ENCODE data around the gene POLR2F.

Gene POLR2F

GRCh38 chr22:37953437-37954179, at the start of gene POLR2F, which contains the start of gene C22orf23:
POLR2F (plus strand) TSS chr22:37953699; CDS start chr22:37953788, 89 bp downstream.
C22orf23 (minus strand) TSS chr22:37953601; CDS start chr22:37953149, 452 bp downstream.
- peak; percentile 92 to 95 for DNase-seq (ENCODE audit: low read depth in 2 of 2, low spot score in 1 of 2)

GRCh38 chr22:37904572-37905533, 48.6 kb upstream of the POLR2F start:
- DNase-seq (ENCODE audit: low read depth in 2 of 2, low spot score in 1 of 2), result no peak

- DNase-seq (ENCODE audit: low read depth in 2 of 2, low spot score in 1 of 2), result peak; percentile 37 to 39
Measured at GRCh38 chr22:37905534-37906363, 47.8 kb upstream of the POLR2F start, which contains the start of gene MICALL1. MICALL1 (plus strand) TSS chr22:37906297; CDS start chr22:37906423, 126 bp downstream.

DNA sequence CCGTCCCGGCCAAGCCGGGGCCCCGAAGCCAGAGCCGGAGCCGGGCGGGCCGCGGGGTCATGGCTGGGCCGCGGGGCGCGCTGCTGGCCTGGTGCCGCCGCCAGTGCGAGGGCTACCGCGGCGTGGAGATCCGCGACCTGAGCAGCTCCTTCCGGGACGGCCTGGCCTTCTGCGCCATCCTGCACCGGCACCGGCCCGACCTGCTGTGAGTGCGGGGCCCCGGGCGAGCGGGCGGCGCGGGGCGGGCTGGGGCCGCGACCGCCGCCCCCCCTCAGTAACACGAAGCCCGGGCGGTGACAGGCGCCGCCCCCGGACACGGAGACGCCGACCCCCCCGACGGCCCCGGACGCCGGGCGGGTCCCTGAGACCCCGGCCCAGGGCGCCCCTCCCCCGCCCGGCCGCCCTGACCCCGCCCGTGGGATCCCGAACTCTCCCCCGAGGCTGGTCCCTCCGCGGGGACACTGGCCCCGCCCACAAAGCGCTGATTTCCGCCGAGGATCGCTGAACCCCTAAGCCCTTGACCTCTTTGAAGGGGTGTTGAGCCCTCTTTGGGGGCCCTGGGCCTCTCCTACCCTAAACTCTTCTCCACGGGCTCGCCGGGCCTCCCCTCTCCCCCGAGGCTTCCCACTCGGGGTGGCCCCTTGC, 47.0 kb upstream of the POLR2F start:
- DNase-seq (ENCODE audit: low read depth in 2 of 2, low spot score in 1 of 2), result no peak

- no peak for DNase-seq (ENCODE audit: low read depth in 2 of 2, low spot score in 1 of 2)
Measured at GRCh38 chr22:37907036-37907954, 46.2 kb upstream of the POLR2F start.

DNA sequence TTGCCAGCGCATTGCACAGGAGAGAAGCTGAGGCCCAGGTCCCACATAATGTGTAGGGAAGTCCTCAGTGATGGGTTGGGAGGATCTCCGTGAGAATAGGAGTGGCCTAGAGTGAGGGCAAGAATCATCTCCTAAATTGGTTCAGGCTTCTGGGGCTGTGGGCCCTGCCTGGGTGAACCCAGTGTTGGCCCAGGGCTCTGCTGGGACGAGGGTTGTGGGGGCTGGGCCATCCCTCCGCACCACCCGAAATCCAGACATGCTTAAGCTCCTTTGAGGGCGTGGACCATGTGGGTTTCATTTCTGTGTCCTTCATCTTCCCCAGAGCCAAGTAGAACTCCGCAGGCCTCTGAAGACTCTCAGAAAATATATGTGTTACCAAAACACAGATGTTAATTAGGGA, 43.7 kb upstream of the POLR2F start:
- DNase-seq (ENCODE audit: low read depth in 2 of 2, low spot score in 1 of 2), result no peak

DNA sequence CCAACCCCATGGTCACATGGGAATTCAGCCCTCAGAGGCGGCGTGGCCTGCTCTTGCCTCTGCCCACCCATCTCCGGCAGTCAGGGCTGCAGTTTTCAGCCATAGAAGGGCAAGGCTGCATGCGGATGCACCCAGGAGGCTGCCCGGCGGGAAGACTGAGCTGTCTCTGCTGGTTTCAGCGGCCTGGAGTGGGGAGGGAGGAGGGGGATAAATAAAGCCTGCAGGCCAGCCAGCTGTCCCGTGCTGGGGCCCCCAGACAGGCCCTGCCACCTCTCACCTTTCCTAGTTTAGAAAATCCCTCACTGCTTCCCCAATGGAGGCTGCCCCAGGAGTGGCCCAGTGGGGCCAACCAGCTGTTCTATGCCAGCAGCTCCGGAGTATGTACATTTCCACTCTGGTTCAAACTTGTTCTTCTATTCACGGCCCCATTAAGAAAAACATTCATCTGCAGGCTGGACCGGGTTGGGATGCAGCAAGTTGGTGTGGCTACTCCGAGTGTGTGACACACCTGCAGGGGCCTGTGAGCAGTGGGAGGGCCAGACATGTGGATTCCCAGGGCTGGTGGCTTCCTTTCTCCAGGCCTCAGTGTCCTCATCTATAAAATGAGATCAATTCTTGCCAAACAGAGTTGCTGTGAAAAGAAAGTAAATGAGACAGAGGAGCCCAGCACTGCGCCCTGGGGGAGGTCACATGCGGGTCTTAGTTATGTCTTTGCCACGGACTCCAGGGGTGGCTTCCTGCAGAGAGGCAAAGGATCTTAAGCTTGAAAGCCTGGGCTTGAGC, 42.4 kb upstream of the POLR2F start:
- DNase-seq (ENCODE audit: low read depth in 2 of 2, low spot score in 1 of 2), result no peak

- no peak for DNase-seq (ENCODE audit: low read depth in 2 of 2, low spot score in 1 of 2)
Measured at GRCh38 chr22:37911697-37912096, 41.8 kb upstream of the POLR2F start.

GRCh38 chr22:37912171-37912570, 41.3 kb upstream of the POLR2F start:
- no peak for DNase-seq (ENCODE audit: low read depth in 2 of 2, low spot score in 1 of 2)

DNA sequence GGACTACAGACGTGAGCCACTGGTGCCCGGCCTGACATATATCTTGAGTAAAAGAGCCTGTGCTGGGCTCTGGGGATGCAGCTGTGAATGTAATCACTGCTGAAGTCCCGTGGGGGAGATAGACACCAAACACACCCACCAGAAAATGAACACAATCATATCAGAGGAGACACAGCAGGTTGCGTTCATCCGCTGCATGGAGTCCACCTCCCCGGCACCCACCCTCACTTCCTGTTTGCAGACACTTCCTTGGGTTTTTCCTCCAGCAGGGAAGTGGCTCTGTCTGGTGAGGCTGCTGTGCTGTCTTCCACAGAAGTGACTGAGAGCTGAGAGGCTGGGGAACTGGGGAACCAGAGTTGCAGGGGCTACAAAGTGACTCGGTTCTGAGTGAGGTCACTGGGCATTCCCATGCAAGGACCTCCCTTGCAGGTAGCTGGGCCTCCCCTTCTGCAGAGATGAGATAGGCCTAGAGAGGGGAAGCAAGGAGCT, 40.2 kb upstream of the POLR2F start:
- DNase-seq (ENCODE audit: low read depth in 2 of 2, low spot score in 1 of 2), result no peak

DNA sequence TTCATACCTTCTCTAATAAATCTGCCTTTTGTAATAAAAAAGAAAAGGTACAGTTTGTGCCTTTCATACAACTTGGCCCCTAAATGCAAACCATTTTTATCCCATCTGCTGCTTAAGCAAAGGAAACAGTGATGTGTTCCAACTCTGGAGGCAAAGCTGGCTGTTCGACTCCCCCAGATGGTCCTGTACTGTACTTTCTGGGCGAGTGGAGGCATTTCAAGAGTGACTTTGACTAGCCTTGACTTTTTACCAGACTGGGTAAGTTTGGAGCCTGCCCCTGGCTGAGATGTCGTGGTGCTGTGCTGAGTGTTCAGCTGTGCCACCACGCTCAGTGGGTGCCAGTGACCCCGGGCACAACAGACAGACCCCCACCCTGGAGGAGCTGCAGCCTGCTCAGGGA, 37.2 kb upstream of the POLR2F start:
- DNase-seq (ENCODE audit: low read depth in 2 of 2, low spot score in 1 of 2), result no peak

DNA sequence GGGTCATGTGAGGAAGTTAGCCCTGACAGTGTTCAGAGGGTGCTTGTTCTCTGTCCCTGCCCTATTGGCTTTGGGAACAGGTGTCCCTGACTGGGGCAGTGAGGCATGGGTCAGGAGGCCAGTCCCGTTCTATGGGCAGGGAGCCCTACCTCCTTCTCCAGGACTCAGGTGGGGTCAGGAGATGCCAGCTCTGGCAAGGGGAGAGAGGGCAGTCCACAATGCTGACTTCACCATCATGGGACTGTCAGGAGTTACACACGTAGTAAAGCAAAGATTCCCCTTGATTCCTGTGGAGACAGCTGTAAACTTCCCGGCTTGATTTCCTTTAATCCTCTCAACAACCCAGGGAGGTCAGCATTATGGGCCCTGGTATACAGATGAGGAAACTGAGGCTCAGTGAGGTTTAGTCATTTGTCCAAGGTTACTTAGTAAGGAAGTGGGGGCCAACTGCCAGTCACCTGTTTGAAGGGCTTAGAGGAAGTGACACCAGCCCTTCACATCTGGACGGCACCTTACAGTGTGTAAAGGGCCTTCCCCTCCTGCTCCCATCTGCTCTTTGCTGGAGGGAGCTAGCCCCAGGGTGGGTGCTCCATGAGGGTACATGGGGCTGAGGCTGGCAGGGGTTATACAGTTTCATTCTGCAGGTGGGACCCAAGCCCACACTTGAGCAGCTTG, 35.5 kb upstream of the POLR2F start:
- no peak for DNase-seq (ENCODE audit: low read depth in 2 of 2, low spot score in 1 of 2)

DNA sequence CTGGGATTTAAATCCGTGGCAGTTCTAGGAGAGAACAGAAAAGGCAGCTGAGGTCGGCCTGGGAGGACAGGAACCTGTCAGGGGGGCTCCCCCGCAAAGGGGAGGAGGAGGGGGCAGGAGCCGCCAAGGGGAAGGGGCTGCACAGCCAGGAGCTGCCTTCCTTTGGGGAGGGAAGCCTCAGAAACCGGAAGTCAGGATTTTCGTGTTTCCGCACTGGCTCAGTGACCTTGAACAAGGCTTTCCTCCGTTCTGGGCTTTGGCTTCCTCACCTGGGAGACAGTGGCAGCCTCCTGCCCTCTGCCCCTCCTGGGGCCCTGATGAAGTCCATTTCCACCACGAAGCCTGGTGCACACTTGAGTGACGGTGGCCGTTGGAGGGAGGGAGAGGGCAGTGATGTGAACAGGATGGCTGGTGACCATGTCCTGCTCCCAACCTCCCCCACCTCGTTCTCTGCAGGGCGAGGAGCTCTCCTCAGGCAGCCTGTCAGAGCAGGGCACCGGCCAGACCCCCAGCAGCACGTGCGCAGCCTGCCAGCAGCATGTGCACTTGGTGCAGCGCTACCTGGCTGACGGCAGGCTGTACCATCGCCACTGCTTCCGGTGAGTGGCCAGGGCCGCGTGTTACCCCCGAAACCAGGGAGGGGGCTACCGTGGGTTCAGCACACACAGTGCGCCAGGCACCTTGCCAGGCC, 34.8 kb upstream of the POLR2F start:
- no peak for DNase-seq (ENCODE audit: low read depth in 2 of 2, low spot score in 1 of 2)

GRCh38 chr22:37920126-37920525, 33.4 kb upstream of the POLR2F start:
- DNase-seq (ENCODE audit: low read depth in 2 of 2, low spot score in 1 of 2), result no peak

DNA sequence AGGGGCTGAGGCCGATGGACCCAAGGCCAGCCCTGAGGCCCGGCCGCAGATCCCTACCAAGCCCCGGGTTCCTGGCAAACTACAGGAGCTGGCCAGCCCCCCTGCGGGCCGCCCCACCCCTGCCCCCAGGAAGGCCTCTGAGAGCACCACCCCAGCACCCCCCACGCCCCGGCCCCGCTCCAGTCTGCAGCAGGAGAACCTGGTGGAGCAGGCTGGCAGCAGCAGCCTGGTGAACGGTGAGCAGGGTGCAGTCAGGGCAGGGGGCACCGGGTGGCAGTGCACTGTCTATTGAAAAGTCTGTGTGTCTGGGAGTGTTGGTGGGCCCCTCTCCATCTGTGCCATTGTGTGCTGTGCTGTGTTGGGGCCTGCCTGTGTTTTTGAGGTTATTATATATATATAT, 31.3 kb upstream of the POLR2F start:
- DNase-seq (ENCODE audit: low read depth in 2 of 2, low spot score in 1 of 2), result no peak

DNA sequence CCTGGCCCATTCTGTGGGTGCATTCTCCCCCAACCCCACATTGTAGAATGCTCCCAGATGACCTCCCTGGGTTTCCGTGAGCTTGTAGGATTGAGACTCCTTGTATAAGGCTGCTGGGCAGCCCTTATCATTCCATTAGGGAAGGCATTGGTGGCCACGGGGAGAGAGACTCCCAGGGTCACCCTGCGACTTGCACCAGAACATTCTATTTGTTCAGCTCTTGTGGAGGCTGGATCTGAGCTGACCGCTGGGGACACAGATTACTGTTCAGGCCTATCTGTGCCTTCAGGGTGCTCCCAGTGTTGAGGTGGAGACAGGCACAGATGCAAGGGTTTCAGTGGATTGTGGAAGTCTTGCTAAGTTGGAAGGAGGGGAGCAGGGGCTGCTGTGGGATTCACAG, 29.6 kb upstream of the POLR2F start:
- no peak for DNase-seq (ENCODE audit: low read depth in 2 of 2, low spot score in 1 of 2)

GRCh38 chr22:37924386-37925065, 29.0 kb upstream of the POLR2F start:
- DNase-seq (ENCODE audit: low read depth in 2 of 2, low spot score in 1 of 2), result no peak

All from stimulated activated CD8-positive, alpha-beta memory T cell treated with anti-CD3 and anti-CD28 coated beads, Interleukin-4, amount 100 ng/mL, for 1 hour (primary cell).